GM12878 (cell line): Measurements from ENCODE around the gene LIG1. TPM values are rescaled to one million over a fixed set of nuclear protein-coding genes. Genes with fewer than 3 reads are reported as not detected.

Experiments used
- ATAC-seq: fragments of 200-7000 bp; cut with Tn5 transposase; 3 replicates; pipeline ENCODE4 v1.9.1; 2020; ENCODE audit warnings: mild to moderate bottlenecking, moderate library complexity
- BruUV-seq: library from RNA; stranded (reverse); fragments of 400-500 nt; replicated peaks from 2 replicates; lab custom pipeline; 2021; lab: Mats Ljungman, UMichigan
- CTCF ChIA-PET: fragments of 300-600 bp; sonication (Branson Sonifier 250); formaldehyde crosslinking; extraction: SDS; loops from one replicate; lab custom pipeline; 2021; ENCODE audit warnings: inconsistent platforms; lab: Yijun Ruan, JAX
- POLR2A ChIA-PET: fragments of 350-600 bp; formaldehyde crosslinking; extraction: SDS; loops from one replicate; lab custom pipeline; 2021; ENCODE audit warnings: inconsistent platforms; lab: Charles Lee
- RAD21 ChIA-PET: fragments of 300-600 bp; sonication (Branson Sonifier 250); formaldehyde crosslinking; loops from one replicate; lab custom pipeline; 2023; ENCODE audit warnings: antibody characterized with exemption; ENCODE audit not compliant: unreplicated experiment; lab: Charles Lee
- SMC1A ChIA-PET: fragments of 300-600 bp; sonication (Branson Sonifier 250); formaldehyde crosslinking; loops from one replicate; lab custom pipeline; 2023; ENCODE audit not compliant: unreplicated experiment, uncharacterized antibody; lab: Charles Lee
- DNase-seq: peaks from one replicate; pipeline ENCODE4 v3.0.0-alpha.2; 2011; ENCODE audit warnings: low read depth, low spot score
- FAIRE-seq: peaks from 3 replicates; lab custom pipeline; 2011; peaks lifted over from hg19 to GRCh38; lab: Jason Lieb, UNC
- H2AFZ ChIP-seq: 2 replicates; pipeline ENCODE4 v1.6.0; 2011; ENCODE audit warnings: low read depth, low read length, control low read depth; ENCODE audit not compliant: control insufficient read depth
- H3K27ac ChIP-seq: 2 replicates; pipeline ENCODE4 v1.5.1; 2011; ENCODE audit warnings: control low read depth; ENCODE audit not compliant: control insufficient read depth, insufficient read depth
- H3K27me3 ChIP-seq, 2 experiments: replicated peaks in 1 of 2; 2 replicates each; pipeline versions ENCODE4 v1.6.0 to v1.6.1; 2011; ENCODE audit warnings: low read length in 1 of 2; ENCODE audit not compliant: control insufficient read depth in 2 of 2, insufficient read depth in 2 of 2
- H3K36me3 ChIP-seq, 2 experiments: 2 replicates each; pipeline ENCODE4 v1.5.1; 2011; ENCODE audit warnings: low read length in 1 of 2; ENCODE audit not compliant: control insufficient read depth in 2 of 2, insufficient read depth in 2 of 2
- H3K4me1 ChIP-seq: 2 replicates; pipeline ENCODE4 v1.6.1; 2011; ENCODE audit warnings: mild to moderate bottlenecking, low read length, moderate library complexity, mixed read lengths; ENCODE audit not compliant: control insufficient read depth, insufficient read depth
- H3K4me2 ChIP-seq: 2 replicates; pipeline ENCODE4 v1.6.0; 2011; ENCODE audit warnings: control low read depth; ENCODE audit not compliant: control insufficient read depth, insufficient read depth
- H3K4me3 ChIP-seq: fragments of 200-600 bp; sonication (generic); 2 replicates; pipeline ENCODE4 v1.5.1; 2016
- H3K79me2 ChIP-seq: 2 replicates; pipeline ENCODE4 v1.6.0; 2011; ENCODE audit warnings: low read length; ENCODE audit not compliant: control insufficient read depth, insufficient read depth
- H3K9ac ChIP-seq: 2 replicates; pipeline ENCODE4 v1.8.0; 2011; ENCODE audit warnings: low read length, control low read depth, mixed read lengths; ENCODE audit not compliant: control insufficient read depth, insufficient read depth
- H3K9me3 ChIP-seq: replicated peaks from 3 replicates; pipeline ENCODE4 v1.5.1; 2011; ENCODE audit warnings: mild to moderate bottlenecking, low read length; ENCODE audit not compliant: control insufficient read depth, insufficient read depth
- H4K20me1 ChIP-seq: 2 replicates; pipeline ENCODE4 v1.6.0; 2011; ENCODE audit not compliant: control insufficient read depth, insufficient read depth
- IKZF1 ChIP-seq: fragments of 450-650 bp; conservative IDR thresholded peaks from 2 replicates; pipeline ENCODE4 v1.6.1; 2017; ENCODE audit warnings: antibody characterized with exemption, mild to moderate bottlenecking
- REST ChIP-seq: IDR thresholded peaks from 2 replicates; pipeline ENCODE4 v1.6.1; 2012; ENCODE audit warnings: mild to moderate bottlenecking, low read depth, low read length
- SREBF2 ChIP-seq: IDR thresholded peaks from 2 replicates; pipeline ENCODE4 v1.6.1; 2012; ENCODE audit warnings: mild to moderate bottlenecking, low read length
- SUZ12 ChIP-seq: fragments of 200-600 bp; sonication (generic); IDR thresholded peaks from one replicate; pipeline ENCODE4 v1.6.1; 2018; ENCODE audit warnings: antibody characterized with exemption, mild to moderate bottlenecking; ENCODE audit not compliant: unreplicated experiment
- TAF1 ChIP-seq: IDR thresholded peaks from 2 replicates; pipeline ENCODE4 v1.6.1; 2011; ENCODE audit warnings: mild to moderate bottlenecking, low read depth, low read length, borderline replicate concordance
- YBX1 ChIP-seq: fragments of 450-650 bp; IDR thresholded peaks from 2 replicates; pipeline ENCODE4 v1.6.1; 2016; ENCODE audit warnings: antibody characterized with exemption
- WGBS: methylation state at CpG from one replicate; pipeline ENCODE4 v1.1.6; 2016; ENCODE audit warnings: low lambda C conversion rate; ENCODE audit not compliant: insufficient replicate concordance, insufficient coverage; ENCODE audit errors: missing lambda C conversion rate; 5-methylcytosine and 5-hydroxymethylcytosine counted together
- in situ Hi-C: fragments of 300-500 bp; cut with MboI; formaldehyde crosslinking; loops from 9 replicates; pipeline ENCODE4 v1.14.3; 2018; ENCODE audit warnings: mixed read lengths
- intact Hi-C: fragments of 100-400 bp; cut with micrococcal nuclease; formaldehyde crosslinking; loops from one replicate; pipeline ENCODE4 v1.14.2; 2022; ENCODE audit not compliant: unreplicated experiment
- polyA plus RNA-seq, 11 experiments: library from polyadenylated mRNA; depleted of rRNA in 4 of 11; unstranded in 6 of 11; stranded (reverse) in 5 of 11; fragments of >200 nt; fragmentation: Nextera tagmentation in 4 of 11; fragmentation: Illumina TruSeq in 1 of 11; extraction: Ambion mirVana in 4 of 11; extraction: Trizol in 1 of 11; gene quantifications; 1 replicate in 1 of 11; 2 replicates in 10 of 11; pipeline versions ENCODE4 v1.2.1 to v1.2.3, GENCODE V29; 2011 to 2016; ENCODE audit warnings: inconsistent platforms in 2 of 11, missing spikeins in 2 of 11, low read depth in 1 of 11
- total RNA-seq, 4 experiments: library from RNA; depleted of rRNA in 3 of 4; stranded (reverse); fragments of >200 nt in 3 of 4; fragmentation: Illumina TruSeq in 1 of 4; extraction: Trizol in 1 of 4; gene quantifications; 2 replicates each; pipeline versions ENCODE4 v1.2.1 to v1.2.3, GENCODE V29; 2013 to 2021
- TF ChIP-seq, protein P1 (sequence below): fragments of 450-650 bp; formaldehyde crosslinking; IDR thresholded peaks from 2 replicates; pipeline ENCODE4 v1.4.0; 2022; ENCODE audit warnings: mild to moderate bottlenecking, moderate library complexity
- TF ChIP-seq, protein P2 (sequence below): fragments of 450-650 bp; IDR thresholded peaks from 2 replicates; pipeline ENCODE4 v1.6.1; 2017; ENCODE audit warnings: antibody characterized with exemption, mild to moderate bottlenecking, moderate library complexity

Gene LIG1
- total and polyA plus RNA-seq, 10 of the 15 experiments (the other 5 are each of a cell fraction or from before 2014, with no cell fraction given), result 7.8 to 117 (median 73.7) TPM

DNA sequence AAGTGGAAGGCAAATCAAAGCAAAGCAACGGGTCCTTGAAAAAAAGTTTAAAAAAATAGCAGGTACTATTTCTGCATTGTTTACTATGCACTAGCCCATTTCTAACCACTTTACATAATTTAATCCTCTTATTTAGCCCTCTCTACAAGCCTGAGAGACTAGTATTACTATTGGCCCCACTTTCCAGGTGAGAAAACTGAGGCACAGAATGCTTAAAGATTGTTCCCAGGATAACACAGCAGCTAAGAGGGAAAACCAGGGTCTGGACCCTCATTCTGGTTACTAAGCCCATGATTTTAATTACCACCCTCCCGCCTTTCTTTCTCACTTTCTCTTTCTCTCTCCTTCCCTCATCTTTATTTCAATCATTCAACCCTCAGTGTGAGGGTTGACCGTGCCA, 6.1 kb upstream of the LIG1 start:
- Histone ChIP-seq H3K79me2 (peaks cover 5% of the 10 kb centered on the region), H3K27ac (no peak overlapping the region), H3K36me3 (peaks cover 0 to 4% of the 10 kb centered on the region in 2 experiments; a peak in 2 of 4 replicates), H3K27me3 (no peaks in the 10 kb centered on the region), H3K9ac (no peak overlapping the region), H3K9me3 (peaks cover 2% of the 10 kb centered on the region; the same call in 2 of the 3 replicates), H3K4me3 (no peak overlapping the region), H3K4me1 (peaks cover 8% of the 10 kb centered on the region), H3K4me2 (no peak overlapping the region), H4K20me1 (no peaks in the 10 kb centered on the region), H2AFZ (no peak overlapping the region)
- ChIA-PET SMC1A (no interaction called here), CTCF (no interaction called here), POLR2A (interaction anchor here (0.5 kb wide), 1 partner anchor 98 kb away, joined by 3 read pairs; no protein-coding TSS in a partner anchor), RAD21 (no interaction called here)
- 81% methylated on average over 3 of the region's 3 CpGs for WGBS
- FAIRE-seq (no peak), DNase-seq (no peak), ATAC-seq (no peak)
- in situ Hi-C loops (no loop called here), intact Hi-C loops (loop anchor here (10.0 kb wide), 1 partner anchor 89 kb away; no protein-coding TSS in a partner anchor)
- TF ChIP-seq, protein P1, sequence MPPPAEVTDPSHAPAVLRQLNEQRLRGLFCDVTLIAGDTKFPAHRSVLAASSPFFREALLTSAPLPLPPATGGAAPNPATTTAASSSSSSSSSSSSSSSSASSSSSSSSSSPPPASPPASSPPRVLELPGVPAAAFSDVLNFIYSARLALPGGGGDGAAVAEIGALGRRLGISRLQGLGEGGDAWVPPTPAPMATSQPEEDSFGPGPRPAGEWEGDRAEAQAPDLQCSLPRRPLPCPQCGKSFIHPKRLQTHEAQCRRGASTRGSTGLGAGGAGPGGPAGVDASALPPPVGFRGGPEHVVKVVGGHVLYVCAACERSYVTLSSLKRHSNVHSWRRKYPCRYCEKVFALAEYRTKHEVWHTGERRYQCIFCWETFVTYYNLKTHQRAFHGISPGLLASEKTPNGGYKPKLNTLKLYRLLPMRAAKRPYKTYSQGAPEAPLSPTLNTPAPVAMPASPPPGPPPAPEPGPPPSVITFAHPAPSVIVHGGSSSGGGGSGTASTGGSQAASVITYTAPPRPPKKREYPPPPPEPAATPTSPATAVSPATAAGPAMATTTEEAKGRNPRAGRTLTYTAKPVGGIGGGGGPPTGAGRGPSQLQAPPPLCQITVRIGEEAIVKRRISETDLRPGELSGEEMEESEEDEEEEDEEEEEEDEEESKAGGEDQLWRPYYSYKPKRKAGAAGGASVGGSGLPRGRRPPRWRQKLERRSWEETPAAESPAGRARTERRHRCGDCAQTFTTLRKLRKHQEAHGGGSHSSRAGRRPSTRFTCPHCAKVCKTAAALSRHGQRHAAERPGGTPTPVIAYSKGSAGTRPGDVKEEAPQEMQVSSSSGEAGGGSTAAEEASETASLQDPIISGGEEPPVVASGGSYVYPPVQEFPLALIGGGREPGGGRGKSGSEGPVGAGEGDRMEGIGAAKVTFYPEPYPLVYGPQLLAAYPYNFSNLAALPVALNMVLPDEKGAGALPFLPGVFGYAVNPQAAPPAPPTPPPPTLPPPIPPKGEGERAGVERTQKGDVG, result no peak
- TF ChIP-seq IKZF1, result no peak
- no peak for TF ChIP-seq REST
- TF ChIP-seq, protein P2, sequence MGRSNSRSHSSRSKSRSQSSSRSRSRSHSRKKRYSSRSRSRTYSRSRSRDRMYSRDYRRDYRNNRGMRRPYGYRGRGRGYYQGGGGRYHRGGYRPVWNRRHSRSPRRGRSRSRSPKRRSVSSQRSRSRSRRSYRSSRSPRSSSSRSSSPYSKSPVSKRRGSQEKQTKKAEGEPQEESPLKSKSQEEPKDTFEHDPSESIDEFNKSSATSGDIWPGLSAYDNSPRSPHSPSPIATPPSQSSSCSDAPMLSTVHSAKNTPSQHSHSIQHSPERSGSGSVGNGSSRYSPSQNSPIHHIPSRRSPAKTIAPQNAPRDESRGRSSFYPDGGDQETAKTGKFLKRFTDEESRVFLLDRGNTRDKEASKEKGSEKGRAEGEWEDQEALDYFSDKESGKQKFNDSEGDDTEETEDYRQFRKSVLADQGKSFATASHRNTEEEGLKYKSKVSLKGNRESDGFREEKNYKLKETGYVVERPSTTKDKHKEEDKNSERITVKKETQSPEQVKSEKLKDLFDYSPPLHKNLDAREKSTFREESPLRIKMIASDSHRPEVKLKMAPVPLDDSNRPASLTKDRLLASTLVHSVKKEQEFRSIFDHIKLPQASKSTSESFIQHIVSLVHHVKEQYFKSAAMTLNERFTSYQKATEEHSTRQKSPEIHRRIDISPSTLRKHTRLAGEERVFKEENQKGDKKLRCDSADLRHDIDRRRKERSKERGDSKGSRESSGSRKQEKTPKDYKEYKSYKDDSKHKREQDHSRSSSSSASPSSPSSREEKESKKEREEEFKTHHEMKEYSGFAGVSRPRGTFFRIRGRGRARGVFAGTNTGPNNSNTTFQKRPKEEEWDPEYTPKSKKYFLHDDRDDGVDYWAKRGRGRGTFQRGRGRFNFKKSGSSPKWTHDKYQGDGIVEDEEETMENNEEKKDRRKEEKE, result no peak
- TF ChIP-seq TAF1, result no peak
- no peak for TF ChIP-seq SREBF2
- no peak for TF ChIP-seq SUZ12
- no peak for TF ChIP-seq YBX1
- BruUV-seq, result no TSS peak
